B cell (primary cell): ENCODE data around the gene PPP4C.

Experiments
- EZH2 ChIP-seq: IDR thresholded peaks from 2 replicates; pipeline ENCODE4 v1.6.1; 2012; ENCODE audit warnings: borderline replicate concordance, low read depth, mild to moderate bottlenecking, moderate library complexity, low read length; ENCODE audit not compliant: insufficient read depth, poor library complexity, severe bottlenecking
- TF ChIP-seq, protein P1 (sequence below): fragments of 200-600 bp; IDR thresholded peaks from one replicate; pipeline ENCODE4 v1.8.0; 2022; ENCODE audit warnings: antibody characterized with exemption, mild to moderate bottlenecking

DNA sequence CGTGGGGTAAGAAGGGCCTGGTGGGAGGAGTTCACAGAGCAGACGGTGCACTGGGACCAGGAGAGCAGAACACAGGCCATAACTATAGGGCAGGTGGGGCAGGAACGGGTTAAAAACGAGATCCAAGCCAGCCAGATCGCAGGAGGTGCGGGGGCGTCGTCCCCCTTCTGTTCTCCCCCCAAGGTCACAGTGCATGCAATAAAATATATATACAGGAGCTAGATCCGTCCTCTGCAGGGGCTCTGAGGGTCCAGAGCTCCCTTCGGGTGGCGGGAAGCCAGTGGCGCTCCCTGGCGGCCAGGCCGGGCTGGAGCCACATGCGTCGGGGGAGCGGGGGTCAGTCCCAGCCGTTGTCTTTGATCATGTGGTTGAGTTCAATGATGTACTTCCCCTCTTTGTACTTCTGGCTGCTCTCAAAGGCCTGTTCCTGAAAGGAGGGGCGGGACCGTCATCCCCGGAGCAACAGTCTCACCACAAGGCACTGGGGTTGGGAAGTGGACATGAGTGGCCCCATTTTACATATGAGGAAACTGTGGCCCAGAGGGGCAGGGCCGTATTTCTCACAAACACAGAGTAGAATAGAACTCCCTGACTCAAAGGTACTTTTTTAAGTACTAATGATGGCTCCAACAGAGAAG, 16.7 kb downstream of the PPP4C start:
- TF ChIP-seq, protein P1, sequence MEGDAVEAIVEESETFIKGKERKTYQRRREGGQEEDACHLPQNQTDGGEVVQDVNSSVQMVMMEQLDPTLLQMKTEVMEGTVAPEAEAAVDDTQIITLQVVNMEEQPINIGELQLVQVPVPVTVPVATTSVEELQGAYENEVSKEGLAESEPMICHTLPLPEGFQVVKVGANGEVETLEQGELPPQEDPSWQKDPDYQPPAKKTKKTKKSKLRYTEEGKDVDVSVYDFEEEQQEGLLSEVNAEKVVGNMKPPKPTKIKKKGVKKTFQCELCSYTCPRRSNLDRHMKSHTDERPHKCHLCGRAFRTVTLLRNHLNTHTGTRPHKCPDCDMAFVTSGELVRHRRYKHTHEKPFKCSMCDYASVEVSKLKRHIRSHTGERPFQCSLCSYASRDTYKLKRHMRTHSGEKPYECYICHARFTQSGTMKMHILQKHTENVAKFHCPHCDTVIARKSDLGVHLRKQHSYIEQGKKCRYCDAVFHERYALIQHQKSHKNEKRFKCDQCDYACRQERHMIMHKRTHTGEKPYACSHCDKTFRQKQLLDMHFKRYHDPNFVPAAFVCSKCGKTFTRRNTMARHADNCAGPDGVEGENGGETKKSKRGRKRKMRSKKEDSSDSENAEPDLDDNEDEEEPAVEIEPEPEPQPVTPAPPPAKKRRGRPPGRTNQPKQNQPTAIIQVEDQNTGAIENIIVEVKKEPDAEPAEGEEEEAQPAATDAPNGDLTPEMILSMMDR: peak; percentile 72
- TF ChIP-seq EZH2: no peak
